ENCODE measurements around the gene POLD3. TPM values are rescaled to one million over a fixed set of nuclear protein-coding genes. Genes with fewer than 3 reads are reported as not detected.

The POLD3 gene
- total and polyA plus RNA-seq, 2 donors (not counting 1 experiment from before 2014, with no cell fraction given): 4.6 to 17.6 TPM

GRCh38 chr11:74678041-74678440, 85.7 kb downstream of the POLD3 start:
- ChIA-PET CTCF (no interaction called here), POLR2A (no interaction called here)
- no peak for ATAC-seq (ENCODE audit: low read depth)
- Histone ChIP-seq H3K4me3 (ENCODE audit: control extremely low read depth in 1 of 5, extremely low read depth in 1 of 5, insufficient read depth in 1 of 5, low read depth in 2 of 5, low read length in 4 of 5) (no peak overlapping the region), H3K36me3 (replicated peaks in 1 of 2; ENCODE audit: control extremely low read depth in 1 of 2, control insufficient read depth in 1 of 2, extremely low read depth in 1 of 2, insufficient read depth in 2 of 2, low read length in 1 of 2) (no peaks in the 10 kb centered on the region), H3K9ac (ENCODE audit: low read length) (no peak overlapping the region), H3K79me2 (ENCODE audit: control insufficient read depth, insufficient read depth, low read length) (no peaks in the 10 kb centered on the region), H3K27me3 (replicated peaks in 1 of 4; ENCODE audit: control extremely low read depth in 1 of 4, control insufficient read depth in 3 of 4, insufficient read depth in 4 of 4, low read length in 3 of 4) (peaks cover 0 to 24% (median 2%) of the 10 kb centered on the region in 4 experiments), H3K4me2 (replicated peaks; ENCODE audit: low read depth, low read length, poor library complexity, severe bottlenecking) (no peak overlapping the region), H4K20me1 (ENCODE audit: control insufficient read depth, insufficient read depth, low read length, poor library complexity, severe bottlenecking) (no peaks in the 10 kb centered on the region), H2AFZ (ENCODE audit: insufficient read depth, low read depth, low read length, poor library complexity, severe bottlenecking) (no peak overlapping the region), H3K9me3 (ENCODE audit: control extremely low read depth in 1 of 3, control insufficient read depth in 2 of 3, insufficient read depth in 1 of 3, low read length in 2 of 3) (no peaks in the 10 kb centered on the region), H3K27ac (ENCODE audit: low read length in 2 of 2) (no peak overlapping the region), H3K4me1 (ENCODE audit: control insufficient read depth in 2 of 2, insufficient read depth in 2 of 2, low read length in 2 of 2) (no peaks in the 10 kb centered on the region)
- 100% methylated on average over 4 of the region's 5 CpGs for WGBS (ENCODE audit: insufficient coverage)
- Mint-ChIP-seq H3K27ac (no peak overlapping the region), H3K4me3 (no peak overlapping the region), H3K27me3 (peaks cover 19% of the 10 kb centered on the region), H3K9me3 (ENCODE audit: insufficient read depth) (no peaks in the 10 kb centered on the region), H3K4me1 (no peaks in the 10 kb centered on the region)
- TF ChIP-seq EZH2 (IDR thresholded peaks at IDR 0.05; ENCODE audit: borderline replicate concordance, insufficient read depth, low read depth, low read length, poor library complexity, severe bottlenecking) (no peak), CTCF (IDR thresholded peaks at IDR 0.05) (no peak)
- no peak for DNase-seq
- intact Hi-C loops (cut with micrococcal nuclease): no loop called here

- no peak for TF ChIP-seq EZH2 (IDR thresholded peaks at IDR 0.05; ENCODE audit: borderline replicate concordance, insufficient read depth, low read depth, low read length, poor library complexity, severe bottlenecking)
- TF ChIP-seq CTCF (IDR thresholded peaks at IDR 0.05): no peak
- H3K4me1 Mint-ChIP-seq: peaks cover 2% of the 10 kb centered on the region
- 94% methylated on average over 8 of the region's 13 CpGs for WGBS (ENCODE audit: insufficient coverage)
- Histone ChIP-seq H3K4me3 (ENCODE audit: control extremely low read depth in 1 of 5, extremely low read depth in 1 of 5, insufficient read depth in 1 of 5, low read depth in 2 of 5, low read length in 4 of 5) (no peak overlapping the region), H3K27me3 (replicated peaks in 1 of 4; ENCODE audit: control extremely low read depth in 1 of 4, control insufficient read depth in 3 of 4, insufficient read depth in 4 of 4, low read length in 3 of 4) (peaks cover 0 to 30% (median 3%) of the 10 kb centered on the region in 4 experiments), H3K4me2 (replicated peaks; ENCODE audit: low read depth, low read length, poor library complexity, severe bottlenecking) (no peak overlapping the region), H3K27ac (ENCODE audit: low read length in 2 of 2) (no peak overlapping the region), H3K36me3 (replicated peaks in 1 of 2; ENCODE audit: control extremely low read depth in 1 of 2, control insufficient read depth in 1 of 2, extremely low read depth in 1 of 2, insufficient read depth in 2 of 2, low read length in 1 of 2) (no peaks in the 10 kb centered on the region), H3K79me2 (ENCODE audit: control insufficient read depth, insufficient read depth, low read length) (no peaks in the 10 kb centered on the region), H3K4me1 (ENCODE audit: control insufficient read depth in 2 of 2, insufficient read depth in 2 of 2, low read length in 2 of 2) (no peaks in the 10 kb centered on the region), H3K9ac (ENCODE audit: low read length) (no peak overlapping the region), H3K9me3 (ENCODE audit: control extremely low read depth in 1 of 3, control insufficient read depth in 2 of 3, insufficient read depth in 1 of 3, low read length in 2 of 3) (peaks cover 0 to 1% (median 0%) of the 10 kb centered on the region in 3 donors), H4K20me1 (ENCODE audit: control insufficient read depth, insufficient read depth, low read length, poor library complexity, severe bottlenecking) (no peaks in the 10 kb centered on the region), H2AFZ (ENCODE audit: insufficient read depth, low read depth, low read length, poor library complexity, severe bottlenecking) (no peak overlapping the region)
- ChIA-PET CTCF (no interaction called here), POLR2A (no interaction called here)
- no peak overlapping the region for H3K27ac Mint-ChIP-seq
- no peak overlapping the region for H3K4me3 Mint-ChIP-seq
- intact Hi-C loops (cut with micrococcal nuclease): no loop called here
- peaks cover 22% of the 10 kb centered on the region for H3K27me3 Mint-ChIP-seq
- DNase-seq: no peak
- H3K9me3 Mint-ChIP-seq (ENCODE audit: insufficient read depth): no peaks in the 10 kb centered on the region
- ATAC-seq (ENCODE audit: low read depth): no peak
Measured at GRCh38 chr11:74678591-74679512, 86.5 kb downstream of the POLD3 start.

Data from B cell (primary cell).